ENCODE results near the gene MTERF4.

The MTERF4 gene, protein sequence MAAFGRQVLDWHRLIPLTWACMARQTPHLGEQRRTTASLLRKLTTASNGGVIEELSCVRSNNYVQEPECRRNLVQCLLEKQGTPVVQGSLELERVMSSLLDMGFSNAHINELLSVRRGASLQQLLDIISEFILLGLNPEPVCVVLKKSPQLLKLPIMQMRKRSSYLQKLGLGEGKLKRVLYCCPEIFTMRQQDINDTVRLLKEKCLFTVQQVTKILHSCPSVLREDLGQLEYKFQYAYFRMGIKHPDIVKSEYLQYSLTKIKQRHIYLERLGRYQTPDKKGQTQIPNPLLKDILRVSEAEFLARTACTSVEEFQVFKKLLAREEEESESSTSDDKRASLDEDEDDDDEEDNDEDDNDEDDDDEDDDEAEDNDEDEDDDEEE

GRCh38 chr2:241102239-241102803, at the start of gene MTERF4:
TSS of gene MTERF4 (minus strand) at chr2:241102287. CDS start at chr2:241102273, 14 bp downstream.
- peak; percentile 54 for DNase-seq

- no peak for DNase-seq
Measured at GRCh38 chr2:241150660-241151530, 48.8 kb upstream of the MTERF4 start.

DNA sequence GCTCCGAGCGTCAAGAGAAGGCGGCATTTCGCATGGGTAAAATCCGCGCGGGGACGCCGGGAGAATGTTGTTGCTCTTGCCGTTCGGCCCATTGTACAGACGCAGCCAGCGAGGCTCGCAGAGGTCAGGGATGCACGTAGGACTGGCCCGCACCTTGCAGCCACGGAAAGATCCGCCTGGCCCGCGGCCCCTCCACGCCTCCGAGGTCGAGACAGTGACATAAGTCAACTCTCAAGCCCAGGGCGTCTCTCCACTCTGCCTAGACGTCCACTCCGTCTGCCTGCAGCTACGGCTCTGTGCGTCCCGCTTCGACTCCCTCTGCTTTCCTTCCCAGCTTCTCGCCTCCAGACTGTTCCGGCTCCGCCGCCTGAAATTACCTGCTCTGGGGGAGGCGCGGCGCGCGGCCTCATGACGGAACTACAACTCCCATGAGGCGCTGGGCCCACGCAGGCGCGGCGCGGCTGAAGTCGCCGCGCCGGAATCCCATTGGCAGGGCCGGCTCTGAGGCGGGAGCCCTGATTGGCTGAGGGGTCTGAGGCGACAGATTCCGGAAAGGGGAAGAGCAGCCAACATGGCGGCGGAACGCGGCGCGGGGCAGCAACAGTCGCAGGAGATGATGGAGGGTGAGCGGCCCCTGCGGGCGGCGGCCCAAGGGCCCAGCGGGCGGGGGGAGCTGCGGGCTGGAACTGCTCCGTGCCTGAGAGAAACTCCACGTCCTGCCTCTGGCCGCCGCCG, 48.0 kb upstream of the MTERF4 start, which contains the start of gene PPP1R7:
PPP1R7 (plus strand) TSS at position 543 of the 735 bp plus-strand sequence; CDS start at position 572, 29 bp downstream.
- DNase-seq, result peak; percentile 71

- DNase-seq, result no peak
Measured at GRCh38 chr2:241149675-241149924, 47.5 kb upstream of the MTERF4 start.

DNA sequence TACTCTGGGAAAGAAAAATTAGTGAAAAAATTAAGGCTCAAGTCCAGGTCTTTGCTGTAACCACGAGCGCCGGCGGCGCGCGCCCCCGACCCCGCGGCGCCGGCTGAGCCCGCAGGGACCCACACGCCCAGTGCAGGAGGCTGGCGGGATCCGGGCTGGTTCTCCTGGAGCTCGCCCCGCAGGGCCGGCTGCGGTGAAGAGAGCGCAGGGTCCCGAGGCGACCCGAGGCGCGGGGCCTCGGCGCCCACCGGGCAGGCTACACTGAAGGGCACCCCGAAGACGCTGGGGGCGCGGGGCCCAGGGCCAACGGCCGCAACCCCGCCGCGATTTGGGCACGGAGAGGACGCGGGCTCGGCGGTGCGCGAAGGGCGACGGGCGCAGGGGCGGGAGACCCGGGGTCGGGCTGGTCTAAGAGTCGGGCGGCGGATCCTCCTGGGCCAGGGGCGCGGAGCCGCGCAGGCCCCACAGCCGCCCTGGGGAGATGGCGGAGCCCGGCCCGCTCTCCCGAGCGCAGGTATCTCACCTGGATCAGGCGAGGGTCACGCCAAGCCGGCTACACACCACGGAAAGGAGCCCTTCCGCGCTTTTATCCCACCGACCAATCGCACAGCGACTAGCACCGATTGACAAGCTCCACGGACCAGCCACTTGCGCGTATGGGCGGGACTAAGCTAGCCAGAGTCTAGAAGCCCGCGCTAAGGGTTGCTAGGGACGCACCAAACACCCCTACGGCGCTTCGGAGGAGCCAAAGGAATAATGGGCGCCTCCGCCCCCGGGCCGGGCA, 47.0 kb upstream of the MTERF4 start, which contains the start of gene PASK:
PASK (minus strand) TSS at position 582 of the 784 bp plus-strand sequence. CDS start 6,440 bp downstream, outside the sequence.
- peak; percentile 87 for DNase-seq

DNA sequence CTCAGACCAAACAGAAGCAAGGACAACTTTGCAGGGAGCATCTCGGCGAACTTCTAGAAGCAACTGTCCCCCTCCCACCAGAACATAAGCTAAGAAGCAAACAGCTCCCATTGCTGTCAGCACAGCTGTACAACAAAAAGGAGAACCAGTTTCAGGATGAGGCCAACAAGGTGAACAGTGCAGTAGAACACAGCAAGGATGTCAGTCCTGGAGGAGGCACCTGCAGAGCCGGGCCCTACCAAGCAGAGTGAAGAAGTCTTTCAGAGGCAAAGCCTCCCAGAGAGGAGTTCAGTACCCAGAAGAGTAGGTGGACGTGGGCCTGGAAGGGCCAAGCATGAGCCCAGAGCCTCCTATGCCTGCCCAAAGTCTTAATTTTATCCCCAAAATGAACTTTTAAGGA, 46.2 kb upstream of the MTERF4 start:
- no peak for DNase-seq

DNA sequence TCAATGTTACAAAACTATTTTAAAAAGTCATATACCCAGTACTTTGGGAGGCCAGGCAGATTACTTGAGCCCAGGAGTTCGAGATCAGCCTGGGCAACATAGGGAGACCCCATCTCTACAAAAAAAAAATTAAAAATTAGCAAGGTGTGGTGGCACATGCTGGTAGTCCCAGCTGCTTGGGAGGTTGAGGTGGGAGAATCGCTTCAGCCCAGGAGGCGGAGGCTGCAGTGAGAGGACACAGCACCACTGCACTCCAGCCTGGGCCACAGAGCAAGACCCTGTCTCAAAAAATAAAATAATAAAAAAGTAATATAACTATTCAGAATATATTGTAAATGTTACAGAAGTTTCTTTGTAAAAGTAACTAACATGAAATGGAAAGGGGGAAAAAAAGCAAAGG, 45.2 kb upstream of the MTERF4 start:
- DNase-seq, result no peak

DNA sequence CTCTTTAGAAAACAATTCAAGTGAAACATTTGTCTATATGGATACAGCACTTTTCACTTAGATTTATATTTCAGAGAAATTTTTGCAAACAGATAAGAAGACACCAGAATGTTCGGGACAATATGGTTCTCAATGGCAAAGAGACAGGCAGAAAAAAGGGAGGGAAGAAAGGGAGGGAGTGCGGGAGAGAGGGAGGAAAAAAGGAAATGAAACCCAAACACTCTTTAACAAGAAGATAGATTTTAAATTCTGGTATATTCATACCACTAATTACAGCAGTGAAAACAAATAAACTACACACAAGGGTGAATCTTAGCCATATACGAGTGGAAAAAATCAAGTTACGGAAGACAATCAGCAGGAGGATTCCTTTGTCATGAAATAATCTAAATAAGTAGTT, 44.2 kb upstream of the MTERF4 start:
- DNase-seq, result no peak

DNA sequence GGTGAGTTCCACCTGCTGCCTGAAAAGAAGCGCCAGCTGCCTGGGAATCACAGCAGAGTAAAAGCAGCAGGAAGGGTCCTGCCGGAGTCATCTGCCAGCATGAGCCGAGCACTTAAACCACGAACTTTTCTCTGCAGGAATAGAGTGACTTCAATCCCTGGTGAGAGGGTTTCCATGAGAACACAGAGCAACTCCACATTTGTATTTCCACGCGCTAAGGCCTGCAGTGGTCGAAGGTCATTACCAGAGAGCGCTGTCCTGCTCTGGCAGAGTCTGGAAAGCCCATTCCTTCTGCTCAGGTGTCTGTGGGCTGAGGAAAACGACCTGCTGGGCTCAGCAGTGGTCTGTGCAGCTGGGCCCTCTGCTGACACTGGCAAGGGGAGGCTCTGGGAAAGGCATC, 40.5 kb upstream of the MTERF4 start:
- no peak for DNase-seq

- no peak for DNase-seq
Measured at GRCh38 chr2:241142063-241142462, 40.0 kb upstream of the MTERF4 start.

DNA sequence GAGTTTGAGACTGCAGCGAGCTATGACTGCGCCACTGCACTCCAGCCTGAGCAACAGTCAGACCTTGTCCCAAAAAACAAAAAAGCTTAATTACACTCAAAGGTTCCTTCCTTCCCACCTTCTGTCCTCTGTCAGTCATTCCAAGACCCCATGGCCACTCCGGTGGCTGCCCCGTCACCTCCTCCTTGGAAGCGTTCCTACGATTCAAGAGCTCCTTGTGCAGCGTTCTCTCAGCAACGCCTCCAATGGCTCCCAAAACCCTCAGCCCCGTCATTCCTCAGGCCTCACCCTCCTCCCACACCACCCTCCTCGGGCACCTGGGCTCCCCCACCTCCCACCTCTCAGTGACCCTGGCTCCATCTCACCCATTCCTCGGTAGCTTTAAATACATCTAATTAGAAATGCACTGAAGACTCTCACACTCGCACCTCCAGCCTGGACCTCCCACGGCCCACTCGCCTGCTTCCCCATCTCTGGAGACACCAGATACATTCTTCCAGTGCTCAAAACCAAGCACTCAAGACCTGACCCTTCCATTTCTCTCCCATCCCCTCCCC, 39.2 kb upstream of the MTERF4 start:
- DNase-seq, result no peak

GRCh38 chr2:241140445-241140840, 38.4 kb upstream of the MTERF4 start:
- no peak for DNase-seq

DNA sequence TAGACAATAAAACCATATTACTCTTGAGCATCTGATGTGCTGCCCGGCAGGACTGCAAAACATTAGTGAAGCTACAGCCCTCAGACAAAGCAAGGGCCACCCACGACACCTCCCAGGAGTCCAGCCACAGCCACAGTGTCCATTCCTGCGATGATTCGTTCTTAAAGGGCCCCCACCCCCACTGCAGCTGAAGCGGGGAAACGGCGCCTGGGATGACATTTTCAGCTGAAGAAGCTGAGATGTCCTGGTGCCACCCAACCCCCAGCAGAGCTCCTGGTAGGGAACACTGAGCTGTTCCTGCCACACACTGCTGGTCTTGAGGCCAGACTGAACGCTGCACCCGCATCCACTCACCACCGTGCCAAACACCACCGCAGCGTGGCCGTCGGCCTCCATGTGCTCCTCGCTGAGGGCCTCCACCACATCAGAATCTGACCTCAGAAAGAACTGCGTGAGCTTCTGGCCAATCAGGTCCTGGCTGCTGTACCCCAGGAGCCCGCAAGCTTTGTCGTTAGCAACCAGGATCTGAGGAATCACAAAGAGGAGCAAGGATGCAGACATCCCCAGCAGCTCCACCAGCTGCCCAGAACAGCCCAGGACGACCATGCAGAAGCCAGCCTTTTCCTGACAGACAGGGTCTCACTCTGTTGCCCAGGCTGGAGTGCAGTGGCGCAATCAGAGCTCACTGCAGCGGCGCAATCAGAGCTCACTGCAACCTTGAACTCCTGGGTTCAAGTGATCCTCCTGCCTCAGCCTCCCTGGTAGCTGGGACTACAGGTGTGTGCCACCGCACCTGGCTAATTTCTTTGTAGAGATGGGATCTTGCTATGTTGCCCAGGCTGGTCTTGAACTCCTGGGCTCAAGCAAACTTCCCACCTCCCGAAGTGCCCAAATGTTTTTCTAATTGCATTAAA, 37.7 kb upstream of the MTERF4 start:
- DNase-seq, result no peak

GRCh38 chr2:241138471-241138870, 36.4 kb upstream of the MTERF4 start:
- no peak for DNase-seq

GRCh38 chr2:241137276-241138190, 35.4 kb upstream of the MTERF4 start:
- no peak for DNase-seq

GRCh38 chr2:241136661-241137260, 34.7 kb upstream of the MTERF4 start:
- DNase-seq, result no peak

DNA sequence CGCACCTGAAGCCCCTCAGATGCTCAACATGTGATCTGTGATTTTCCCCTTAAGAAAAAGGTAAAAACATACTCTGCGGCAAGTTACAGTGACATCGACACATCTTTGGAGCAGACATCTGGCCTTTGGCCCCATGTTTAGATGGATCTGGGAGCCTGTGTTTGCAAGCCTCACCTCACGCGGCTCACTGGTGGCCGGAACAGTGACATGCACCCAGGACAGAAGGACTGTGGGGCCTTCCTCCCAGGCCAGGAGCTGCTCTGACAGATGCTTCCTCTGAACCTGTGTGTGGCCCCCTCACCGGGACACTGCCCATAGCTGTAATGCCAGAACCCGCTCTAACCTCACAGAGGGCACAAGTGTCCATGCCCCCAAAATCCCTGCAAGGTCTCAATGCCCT, 34.1 kb upstream of the MTERF4 start:
- DNase-seq, result no peak

GRCh38 chr2:241135737-241136136, 33.6 kb upstream of the MTERF4 start:
- no peak for DNase-seq

DNA sequence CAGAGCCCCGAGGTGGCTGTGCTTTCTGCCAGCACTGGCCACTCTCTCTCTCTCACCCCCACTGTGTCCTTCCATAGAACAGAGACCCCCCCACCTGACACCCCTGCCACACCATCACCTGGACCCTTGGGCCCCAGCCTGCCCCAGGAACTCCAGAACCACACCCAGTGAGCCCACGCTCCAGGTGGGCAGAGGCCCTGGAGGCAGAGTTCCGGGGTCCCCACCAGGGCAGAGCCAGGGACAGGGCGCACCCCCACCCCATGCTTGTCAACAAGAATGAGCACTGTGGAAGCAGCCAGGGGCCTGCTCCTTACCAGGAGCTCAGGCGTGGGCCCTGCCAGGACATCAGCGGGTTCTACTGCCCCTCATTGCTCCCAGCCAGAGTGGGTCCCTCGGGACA, 32.6 kb upstream of the MTERF4 start:
- no peak for DNase-seq
